ENCODE data around the gene AMER1.
"Not testable (repeated sequence)": the region's sequence is repeated elsewhere in the genome, so short reads cannot be mapped to it uniquely, and the experiment has no call there.

Gene AMER1

GRCh38 chrX:64205441-64205734 lies at the start of gene AMER1:
AMER1 (minus strand) TSS chrX:64205708; CDS start chrX:64193286, 12,422 bp downstream.
- DNase-seq (ENCODE audit: low read depth in 2 of 2): no peak

- no peak for DNase-seq (ENCODE audit: low read depth in 2 of 2)
Measured at GRCh38 chrX:64230123-64230970, 24.8 kb upstream of the AMER1 start, which contains the start of gene ASB12. ASB12 (minus strand) TSS chrX:64230607; CDS start chrX:64225650, 4,957 bp downstream.

DNA sequence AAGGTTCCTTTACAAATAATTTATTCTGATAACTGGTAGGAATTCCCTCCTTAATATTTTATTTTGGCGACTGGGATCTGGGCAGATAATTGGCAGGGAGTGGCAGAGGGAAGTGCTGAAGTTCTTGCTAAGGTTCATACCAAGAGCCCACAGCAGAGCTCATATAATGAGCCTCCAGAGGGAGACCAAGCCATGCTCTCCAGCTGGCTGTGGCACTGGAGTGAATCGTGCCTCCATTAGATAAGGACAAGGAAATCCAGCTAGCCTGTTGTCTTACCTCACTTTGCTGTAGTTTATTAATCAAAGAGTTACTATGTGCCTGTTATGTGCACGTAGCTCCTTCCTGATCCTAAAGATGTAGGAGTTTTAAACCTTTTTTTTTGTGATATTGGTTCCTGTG lies 23.6 kb upstream of the AMER1 start:
- DNase-seq (ENCODE audit: low read depth in 2 of 2): no peak

GRCh38 chrX:64218023-64218422 lies 12.5 kb upstream of the AMER1 start:
- DNase-seq (ENCODE audit: low read depth in 2 of 2): no peak

- not testable (repeated sequence) for DNase-seq (ENCODE audit: low read depth in 2 of 2)
Measured at GRCh38 chrX:64213989-64214388, 8.5 kb upstream of the AMER1 start.

DNA sequence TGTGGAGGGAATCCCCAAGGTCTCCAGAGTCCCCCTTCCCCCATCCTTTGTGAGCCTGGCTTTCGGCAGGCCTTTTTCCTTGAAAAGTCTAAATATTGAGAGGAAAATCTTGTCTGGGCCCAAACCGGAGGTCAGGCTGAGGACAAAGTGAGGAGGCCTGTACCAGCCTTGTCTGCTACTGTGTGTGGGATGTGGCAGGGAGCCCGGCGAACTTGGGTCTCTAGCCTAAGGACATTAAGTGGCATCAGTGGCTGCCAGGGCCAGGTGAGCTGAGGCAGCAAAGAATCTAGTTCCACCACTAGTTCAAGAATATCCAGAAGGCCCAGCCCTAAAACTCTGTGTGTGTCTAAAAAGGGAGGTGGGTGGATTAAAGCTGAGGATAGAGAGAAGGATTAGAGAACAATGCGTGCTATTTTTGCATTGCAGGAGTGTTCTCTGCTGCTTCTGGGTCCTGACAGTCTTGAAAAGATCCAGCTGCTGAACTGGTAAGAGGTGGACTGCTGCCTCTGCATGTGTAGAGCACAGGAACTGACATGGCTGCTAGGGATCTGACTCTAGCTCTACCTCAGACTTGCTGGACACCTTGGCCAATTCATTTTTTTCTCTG lies 1.2 kb upstream of the AMER1 start:
- DNase-seq (ENCODE audit: low read depth in 2 of 2): no peak

DNA sequence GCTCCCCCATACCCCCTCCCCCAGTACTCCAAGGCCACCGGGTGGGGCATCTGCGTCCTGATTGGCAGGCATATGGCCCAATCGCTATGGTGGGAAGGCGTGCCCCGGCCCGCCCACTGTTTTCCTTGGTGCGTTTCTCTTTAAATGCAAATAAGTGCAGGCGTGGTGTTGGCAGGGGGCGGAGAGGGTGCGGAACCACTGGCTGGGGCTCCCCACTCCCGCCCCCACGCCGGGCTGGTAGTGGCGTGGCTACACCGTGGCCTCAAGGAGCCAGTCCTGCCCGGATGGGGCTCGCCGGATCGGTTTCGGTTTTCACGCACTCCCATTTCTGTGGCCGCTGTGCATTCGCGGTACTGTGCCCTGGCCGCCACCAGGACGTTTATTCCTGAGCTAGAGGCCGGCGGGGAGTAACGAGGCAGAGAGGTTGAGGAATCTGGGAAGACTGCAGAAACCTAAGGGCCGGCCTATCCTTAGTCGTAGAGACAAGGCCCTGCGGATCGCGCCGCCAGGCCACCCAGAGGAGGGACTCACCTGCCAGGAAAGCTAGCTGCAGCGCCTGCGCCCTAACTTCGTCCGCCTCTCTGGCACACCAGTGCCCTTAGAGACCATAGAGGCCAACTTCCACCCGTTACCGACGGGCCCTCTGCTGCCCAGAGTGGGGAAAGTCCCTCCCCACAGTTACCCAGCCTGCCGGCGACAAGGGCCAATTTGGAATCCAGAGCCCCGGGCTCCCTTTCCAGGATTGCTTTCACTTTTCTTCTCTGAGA lies 410 bp upstream of the AMER1 start:
- peak; percentile 75 to 81 for DNase-seq (ENCODE audit: low read depth in 2 of 2)

DNA sequence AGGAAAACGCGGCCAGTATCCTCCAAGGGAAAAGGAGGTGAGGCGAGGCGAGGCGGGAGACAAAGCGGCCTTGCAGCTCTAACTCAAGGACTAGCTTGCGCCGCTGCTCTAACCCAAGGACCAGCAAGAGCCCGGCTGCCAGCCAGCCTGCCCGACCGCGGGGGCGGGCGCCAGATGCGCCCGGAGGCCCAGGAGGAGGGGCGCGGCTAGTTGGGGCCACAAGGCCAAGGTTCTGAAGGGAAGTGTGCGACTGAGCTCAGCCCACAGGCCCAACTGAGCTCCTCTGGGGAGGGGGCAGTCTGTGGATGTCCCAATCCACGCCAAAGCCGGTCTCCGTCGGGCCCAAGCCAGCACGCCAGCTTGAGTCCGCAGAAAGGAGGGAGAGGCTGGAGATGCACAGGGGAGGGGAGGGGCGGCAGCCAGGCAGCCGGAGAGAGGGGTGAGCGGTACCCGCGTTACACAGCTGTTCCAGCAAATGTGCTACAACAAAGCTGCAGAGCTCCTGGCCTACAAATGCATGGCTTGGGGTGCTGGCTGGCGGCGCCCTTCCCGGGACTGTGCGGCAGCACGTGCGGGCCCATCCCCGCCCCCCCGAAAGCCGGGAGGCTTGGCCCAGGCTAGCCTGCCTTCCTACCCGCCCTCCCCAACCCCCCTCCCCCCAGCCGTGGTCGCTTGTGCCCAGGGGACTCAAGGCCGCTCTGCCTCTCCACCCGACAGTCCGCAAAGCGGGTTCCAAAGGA lies 637 bp downstream of the AMER1 start:
- peak in 1 of 2 donors; percentile 6 for DNase-seq (ENCODE audit: low read depth in 2 of 2)

DNA sequence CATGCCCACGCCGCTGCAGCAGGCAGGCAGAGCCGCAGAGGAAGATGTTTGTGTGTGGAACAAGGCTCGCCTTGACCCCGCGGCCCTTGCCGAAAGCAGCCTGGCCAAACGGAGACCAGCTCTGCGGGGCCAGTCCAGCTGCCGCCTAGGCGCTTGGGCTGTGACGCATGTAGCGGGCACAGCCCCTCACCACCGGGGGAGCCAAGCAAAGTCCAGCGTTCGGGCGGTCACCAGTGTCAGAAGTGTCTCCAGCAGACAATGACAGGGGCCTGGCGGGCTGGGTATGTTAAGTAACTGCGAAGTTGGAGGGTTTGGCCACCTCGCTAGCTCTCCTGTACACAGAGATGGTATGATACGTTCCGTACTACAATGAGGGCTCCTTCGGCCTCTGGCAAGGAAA lies 1.3 kb downstream of the AMER1 start:
- no peak for DNase-seq (ENCODE audit: low read depth in 2 of 2)

- DNase-seq (ENCODE audit: low read depth in 2 of 2): no peak
Measured at GRCh38 chrX:64202808-64203325, 2.6 kb downstream of the AMER1 start.

DNA sequence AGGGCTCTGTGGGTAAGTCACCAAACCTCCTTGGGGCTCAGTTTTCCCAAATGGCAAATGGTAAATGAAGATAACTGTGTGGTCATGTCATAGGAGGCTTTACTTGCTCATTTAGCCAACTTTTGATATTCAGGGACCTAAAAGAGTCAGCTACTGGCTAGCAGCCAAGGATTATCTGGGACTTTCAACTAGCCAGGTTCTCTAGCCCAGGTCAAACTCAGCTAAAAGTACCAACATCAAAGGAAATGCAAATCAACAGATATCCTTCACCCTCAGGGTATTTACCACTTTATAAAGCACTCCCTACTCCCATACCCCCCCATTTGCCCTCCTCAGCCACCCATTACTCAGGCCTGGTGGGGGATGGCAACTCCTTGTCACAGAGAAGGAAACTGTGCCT lies 7.5 kb downstream of the AMER1 start:
- no peak for DNase-seq (ENCODE audit: low read depth in 2 of 2)

GRCh38 chrX:64196606-64197005 lies 8.9 kb downstream of the AMER1 start:
- no peak for DNase-seq (ENCODE audit: low read depth in 2 of 2)

DNA sequence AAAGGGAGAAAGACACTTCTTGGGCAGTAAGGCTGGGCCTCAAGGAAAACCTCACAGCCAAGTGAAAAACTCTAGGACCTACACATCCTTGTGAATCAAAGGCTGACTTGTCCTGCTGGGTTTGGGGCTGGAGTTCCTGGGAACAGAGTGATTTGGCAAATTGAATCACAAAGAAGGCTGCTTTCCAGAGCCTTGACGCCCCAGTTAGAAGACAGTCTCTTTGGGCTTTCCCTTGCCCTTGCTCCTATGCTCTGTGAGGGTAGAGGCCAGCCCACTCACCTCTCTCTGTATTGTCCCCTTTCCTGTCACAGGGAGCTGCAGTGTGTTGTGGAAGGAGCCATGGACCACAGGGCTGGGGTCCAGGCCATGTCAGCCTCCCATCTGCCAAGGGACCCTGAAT lies 9.6 kb downstream of the AMER1 start:
- DNase-seq (ENCODE audit: low read depth in 2 of 2): no peak

DNA sequence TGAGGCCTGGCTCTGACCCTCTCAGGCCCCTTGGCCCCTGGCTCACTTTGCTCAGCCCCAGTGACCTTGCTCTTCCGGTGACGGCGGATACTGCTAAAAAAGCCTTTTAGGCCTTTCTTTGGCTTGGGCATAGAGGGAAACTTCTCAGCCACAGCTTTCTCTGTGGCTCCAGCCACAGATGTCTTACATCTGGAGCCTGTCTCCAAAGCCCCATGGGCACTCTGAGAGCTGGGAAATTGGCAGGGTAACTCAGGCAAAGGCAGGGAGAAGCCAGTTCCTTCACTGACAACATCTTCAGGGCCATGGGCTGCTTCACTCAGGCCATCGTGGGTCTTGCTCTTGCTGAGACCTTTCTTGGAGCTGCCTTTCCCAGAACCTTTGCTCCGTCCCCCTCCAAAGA lies 12.8 kb downstream of the AMER1 start:
- DNase-seq (ENCODE audit: low read depth in 2 of 2): no peak

DNA sequence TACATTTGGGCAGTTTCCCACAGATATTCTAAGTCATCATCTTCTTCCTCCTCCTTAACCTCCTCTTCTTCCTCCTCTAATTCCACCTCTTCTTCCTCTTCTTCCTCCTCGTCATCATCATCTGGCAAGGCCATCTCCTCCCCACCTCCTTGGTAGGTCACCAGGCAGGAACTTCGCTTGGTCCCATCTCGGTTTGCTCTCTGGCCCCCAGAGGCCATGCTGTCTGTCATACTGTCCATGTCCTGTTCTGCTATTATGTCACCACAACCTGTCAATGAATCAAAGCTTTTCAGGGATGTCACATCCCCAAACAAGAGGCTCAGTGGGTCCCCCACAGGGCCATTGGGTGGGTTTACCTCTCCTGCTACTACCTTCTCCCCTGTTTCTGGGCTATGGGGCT lies 13.5 kb downstream of the AMER1 start:
- DNase-seq (ENCODE audit: low read depth in 2 of 2): no peak

- no peak for DNase-seq (ENCODE audit: low read depth in 2 of 2)
Measured at GRCh38 chrX:64191281-64192010, 14.1 kb downstream of the AMER1 start.

DNA sequence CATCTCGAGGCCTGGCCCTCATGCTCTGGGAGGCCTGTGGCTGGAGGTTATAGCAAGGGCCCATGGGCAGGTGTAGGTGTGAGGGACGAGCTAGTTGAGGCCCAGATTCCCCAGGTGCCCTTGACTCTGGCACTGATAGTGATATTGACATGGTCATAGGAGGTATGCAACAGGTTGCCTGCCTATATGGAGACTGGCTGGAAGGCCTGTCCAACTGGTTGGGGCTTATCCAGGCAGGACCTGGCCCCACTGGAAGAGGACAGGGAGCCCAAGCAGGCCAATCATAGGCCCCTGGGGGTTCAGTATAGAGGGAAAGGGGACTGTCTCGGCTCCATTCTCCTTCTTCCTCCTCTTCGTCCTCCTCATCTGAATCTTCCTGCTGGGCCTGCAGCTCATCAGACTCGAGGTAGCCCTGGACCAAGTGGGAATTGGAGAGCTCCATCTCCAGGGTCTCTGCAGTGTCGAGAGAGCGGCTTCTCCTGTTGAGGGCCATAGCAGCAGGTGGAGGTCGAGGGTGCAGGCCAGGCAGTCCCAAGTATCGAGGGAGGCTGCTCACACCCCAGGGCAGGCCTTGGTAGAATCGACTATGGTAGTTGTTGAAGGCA lies 15.3 kb downstream of the AMER1 start:
- no peak for DNase-seq (ENCODE audit: low read depth in 2 of 2)

- no peak for DNase-seq (ENCODE audit: low read depth in 2 of 2)
Measured at GRCh38 chrX:64188901-64189300, 16.6 kb downstream of the AMER1 start.

DNA sequence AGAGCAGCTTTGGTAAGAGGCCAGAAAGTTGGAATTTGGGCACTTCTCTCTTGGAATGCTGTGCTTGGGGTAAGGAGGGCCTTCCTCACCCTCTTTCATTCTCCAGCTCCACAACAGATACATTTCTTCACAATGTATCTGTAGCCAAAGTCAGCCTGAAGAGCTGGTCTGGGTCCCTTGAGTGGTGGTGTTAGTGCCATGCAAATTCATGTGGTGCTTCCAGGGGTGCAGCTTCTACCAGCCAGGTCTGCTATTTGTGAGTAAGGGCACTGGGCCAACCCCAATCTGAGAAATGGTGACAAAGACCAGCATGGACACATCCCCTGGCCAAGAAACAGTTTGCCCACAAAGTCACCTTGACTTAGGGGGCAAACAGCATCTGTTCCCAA lies 17.8 kb downstream of the AMER1 start:
- no peak for DNase-seq (ENCODE audit: low read depth in 2 of 2)

- DNase-seq (ENCODE audit: low read depth in 2 of 2): no peak
Measured at GRCh38 chrX:64186974-64187761, 18.3 kb downstream of the AMER1 start.
